RWPE2 (cell line): ENCODE measurements around the gene TMEM130.

Experiments
- ATAC-seq: fragments of 200-7000 bp; cut with Tn5 transposase; 3 replicates; pipeline ENCODE4 v1.9.1; 2021; ENCODE audit warnings: low read depth
- DNase-seq: peaks from one replicate; pipeline ENCODE4 v3.0.0-alpha.2; 2020; ENCODE audit warnings: low spot score
- H3K27ac ChIP-seq: fragments of 450-650 bp; 2 replicates; pipeline ENCODE4 v1.5.1; 2017; ENCODE audit warnings: mild to moderate bottlenecking; ENCODE audit not compliant: poor library complexity, severe bottlenecking
- H3K27me3 ChIP-seq: fragments of 250-450 bp; sonication (Bioruptor Pico); 2 replicates; pipeline ENCODE4 v1.5.1; 2021; ENCODE audit warnings: mild to moderate bottlenecking, moderate library complexity; ENCODE audit not compliant: insufficient read depth, poor library complexity, severe bottlenecking
- H3K36me3 ChIP-seq: fragments of 250-450 bp; sonication (Bioruptor Pico); 2 replicates; pipeline ENCODE4 v1.5.1; 2020; ENCODE audit warnings: low read depth, mild to moderate bottlenecking, moderate library complexity
- H3K4me1 ChIP-seq: fragments of 250-450 bp; sonication (Bioruptor Pico); 2 replicates; pipeline ENCODE4 v1.5.1; 2021; ENCODE audit warnings: mild to moderate bottlenecking, moderate library complexity; ENCODE audit not compliant: insufficient read depth, poor library complexity, severe bottlenecking
- H3K4me3 ChIP-seq: fragments of 250-450 bp; sonication (Bioruptor Pico); 2 replicates; pipeline ENCODE4 v1.5.1; 2021; ENCODE audit warnings: mild to moderate bottlenecking, moderate library complexity; ENCODE audit not compliant: severe bottlenecking
- H3K9me3 ChIP-seq: fragments of 250-450 bp; sonication (Bioruptor Pico); 2 replicates; pipeline ENCODE4 v1.5.1; 2021; ENCODE audit warnings: mild to moderate bottlenecking, moderate library complexity; ENCODE audit not compliant: severe bottlenecking
- CTCF ChIP-seq: fragments of 450-650 bp; IDR thresholded peaks from one replicate; pipeline ENCODE4 v1.5.1; 2017; ENCODE audit warnings: mild to moderate bottlenecking, moderate library complexity; ENCODE audit not compliant: poor library complexity, severe bottlenecking

The TMEM130 gene

GRCh38 chr7:98802088-98802780 lies 67.6 kb downstream of the TMEM130 start:
- Histone ChIP-seq H3K36me3 (no peaks in the 10 kb centered on the region), H3K4me1 (no peaks in the 10 kb centered on the region), H3K27ac (no peak overlapping the region), H3K4me3 (no peak overlapping the region), H3K9me3 (no peaks in the 10 kb centered on the region), H3K27me3 (no peaks in the 10 kb centered on the region)
- TF ChIP-seq CTCF = no peak
- ATAC-seq = peak; percentile 59
- no peak for DNase-seq

GRCh38 chr7:98800996-98801395 lies 68.8 kb downstream of the TMEM130 start:
- Histone ChIP-seq H3K27ac (no peak overlapping the region), H3K9me3 (no peaks in the 10 kb centered on the region), H3K27me3 (no peaks in the 10 kb centered on the region), H3K4me1 (no peaks in the 10 kb centered on the region), H3K36me3 (no peaks in the 10 kb centered on the region), H3K4me3 (no peak overlapping the region)
- DNase-seq (no peak), ATAC-seq (no peak)
- no peak for TF ChIP-seq CTCF

- ATAC-seq = no peak
- H3K36me3 ChIP-seq = no peaks in the 10 kb centered on the region
- no peak overlapping the region for H3K4me3 ChIP-seq
- no peak overlapping the region for H3K27ac ChIP-seq
- H3K9me3 ChIP-seq = no peaks in the 10 kb centered on the region
- H3K4me1 ChIP-seq = no peaks in the 10 kb centered on the region
- H3K27me3 ChIP-seq = no peaks in the 10 kb centered on the region
- no peak for TF ChIP-seq CTCF
- no peak for DNase-seq
These were observed 72.7 kb downstream of the TMEM130 start for GRCh38 chr7:98797150-98797549.
